NOMO-1 treated with dmso at 0.1 percent for 144 hours (cell line): ENCODE results near the gene KCNH8.
"Not testable (repeated sequence)": the region's sequence is repeated elsewhere in the genome, so short reads cannot be mapped to it uniquely, and the experiment has no call there.

ENCODE experiments used
- DNase-seq: peaks from one replicate; lab custom pipeline; 2025; ENCODE audit not compliant: unreplicated experiment; lab: John Stamatoyannopoulos, UW

The KCNH8 gene

GRCh38 chr3:19171794-19172193 lies 23.5 kb downstream of the KCNH8 start:
- no peak for DNase-seq

GRCh38 chr3:19173945-19174344 lies 25.6 kb downstream of the KCNH8 start:
- no peak for DNase-seq

GRCh38 chr3:19183584-19183983 lies 35.3 kb downstream of the KCNH8 start:
- DNase-seq, result no peak

- no peak for DNase-seq
These were observed 41.8 kb downstream of the KCNH8 start for GRCh38 chr3:19190126-19190525.

GRCh38 chr3:19190602-19191001 lies 42.3 kb downstream of the KCNH8 start:
- peak; percentile 0 for DNase-seq

DNA sequence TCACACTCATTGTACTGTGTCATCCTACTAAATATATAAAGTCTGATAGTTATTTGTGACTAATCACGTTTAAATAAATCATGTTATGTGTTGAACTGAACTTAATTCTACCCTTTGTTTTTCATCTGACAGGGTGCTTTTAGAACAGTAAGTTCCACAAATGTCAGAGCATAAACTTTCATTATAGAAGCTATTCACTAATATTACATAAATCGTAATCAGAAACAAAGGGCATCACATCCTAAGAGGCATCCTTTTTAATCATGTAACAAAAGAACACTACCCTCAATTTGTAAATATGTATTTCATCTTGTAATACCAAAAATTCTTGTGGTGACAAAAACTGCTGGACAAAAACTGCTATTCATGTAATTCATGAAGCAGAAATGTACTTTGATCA lies 50.8 kb downstream of the KCNH8 start:
- DNase-seq, result no peak

DNA sequence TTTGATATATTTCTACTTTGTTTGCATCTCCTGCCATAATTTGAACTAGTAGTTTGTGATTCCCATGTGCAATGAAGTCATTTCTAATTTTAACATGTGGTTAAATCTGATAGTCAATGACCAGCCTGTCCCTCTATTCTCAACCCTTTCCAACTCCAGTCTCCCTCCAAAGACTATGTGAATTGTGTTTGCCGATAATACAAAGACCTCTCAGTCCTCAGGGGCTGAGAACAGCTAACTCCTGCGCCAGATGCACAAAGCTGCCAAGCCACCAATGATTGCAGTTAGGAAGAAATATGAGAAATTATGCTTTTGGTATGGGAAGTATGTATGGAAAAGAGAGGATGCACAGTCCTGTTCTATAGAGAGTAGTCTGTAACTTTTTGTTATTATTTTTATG lies 54.0 kb downstream of the KCNH8 start:
- no peak for DNase-seq

DNA sequence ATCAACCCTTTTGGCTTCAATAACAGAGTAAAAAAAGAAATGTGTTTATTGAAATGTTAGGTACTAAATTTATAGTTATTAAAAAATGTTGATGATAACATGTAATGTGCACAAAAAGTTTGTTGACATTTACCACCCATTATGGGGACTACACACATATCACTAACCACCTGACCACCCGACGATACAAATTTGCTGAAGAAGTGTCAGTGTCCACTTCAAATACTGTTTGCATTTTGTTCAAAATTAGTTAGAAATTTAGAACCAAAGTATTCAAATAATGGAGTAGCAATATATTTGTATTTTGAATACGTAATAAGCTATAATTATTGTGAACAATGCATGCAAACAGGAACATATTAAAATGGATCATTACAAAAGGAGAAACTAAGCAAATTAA lies 54.4 kb downstream of the KCNH8 start:
- no peak for DNase-seq

GRCh38 chr3:19206540-19206939 lies 58.2 kb downstream of the KCNH8 start:
- no peak for DNase-seq

GRCh38 chr3:19213603-19214220 lies 65.4 kb downstream of the KCNH8 start:
- DNase-seq, result no peak

- DNase-seq, result no peak
These were observed 67.1 kb downstream of the KCNH8 start for GRCh38 chr3:19215427-19215826.

- no peak for DNase-seq
These were observed 68.5 kb downstream of the KCNH8 start for GRCh38 chr3:19216669-19217337.

- DNase-seq, result no peak
These were observed 72.0 kb downstream of the KCNH8 start for GRCh38 chr3:19220311-19220710.

DNA sequence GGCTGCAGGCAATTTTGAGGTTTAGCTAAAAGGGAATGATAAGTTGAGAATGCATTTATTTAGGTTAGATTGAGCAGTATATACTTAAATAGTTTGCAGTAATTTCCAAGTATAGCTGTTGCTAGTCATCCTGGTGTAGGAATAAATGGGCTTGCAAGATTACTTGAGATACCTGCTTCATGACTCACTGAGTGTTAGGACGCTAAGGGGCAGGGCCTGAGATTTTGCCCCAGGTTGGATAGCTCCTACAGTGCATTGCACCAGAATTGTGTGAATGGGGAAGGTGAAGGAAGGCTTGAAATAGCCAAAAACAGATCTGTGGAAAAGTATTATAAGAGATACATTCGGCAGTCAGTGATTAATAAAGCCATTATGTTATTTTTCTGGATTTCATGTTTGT lies 72.8 kb downstream of the KCNH8 start:
- DNase-seq, result no peak

GRCh38 chr3:19226479-19226878 lies 78.2 kb downstream of the KCNH8 start:
- no peak for DNase-seq

- no peak for DNase-seq
These were observed 79.9 kb downstream of the KCNH8 start for GRCh38 chr3:19228167-19228566.

DNA sequence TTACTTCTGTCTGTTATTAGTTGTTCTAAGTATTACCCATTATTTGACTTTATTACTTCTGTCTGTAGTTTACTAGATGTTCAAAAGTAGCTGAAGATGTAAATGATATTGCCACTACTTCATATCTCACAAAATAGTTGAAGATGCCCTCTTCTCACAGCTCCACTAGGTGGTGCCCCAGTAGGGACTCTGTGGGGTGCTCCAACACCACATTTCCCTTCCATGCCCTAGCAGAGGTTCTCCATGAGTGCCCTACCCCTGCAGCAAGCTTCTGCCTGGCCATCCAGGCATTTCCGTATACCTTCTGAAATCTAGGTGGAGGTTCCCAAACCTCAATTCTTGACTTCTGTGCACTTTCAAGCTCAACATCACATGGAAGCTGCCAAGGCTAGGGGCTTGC lies 80.8 kb downstream of the KCNH8 start:
- no peak for DNase-seq

DNA sequence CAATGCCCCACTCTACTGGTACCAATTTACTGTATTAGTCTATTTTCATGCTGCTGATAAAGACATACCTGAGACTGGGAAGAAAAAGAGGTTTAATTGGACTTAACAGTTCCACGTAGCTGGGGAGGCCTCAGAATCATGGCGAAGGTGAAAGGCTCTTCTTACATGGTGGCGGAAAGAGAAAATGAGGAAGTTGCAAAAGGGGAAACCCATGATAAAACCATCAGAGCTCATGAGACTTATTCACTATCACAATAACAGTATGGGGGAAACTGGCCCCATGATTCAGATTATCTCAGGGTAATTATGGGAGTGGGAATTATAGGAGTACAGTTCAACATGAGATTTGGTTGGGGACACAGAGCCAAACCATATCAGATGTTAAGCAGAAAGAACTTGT lies 81.6 kb downstream of the KCNH8 start:
- not testable (repeated sequence) for DNase-seq

DNA sequence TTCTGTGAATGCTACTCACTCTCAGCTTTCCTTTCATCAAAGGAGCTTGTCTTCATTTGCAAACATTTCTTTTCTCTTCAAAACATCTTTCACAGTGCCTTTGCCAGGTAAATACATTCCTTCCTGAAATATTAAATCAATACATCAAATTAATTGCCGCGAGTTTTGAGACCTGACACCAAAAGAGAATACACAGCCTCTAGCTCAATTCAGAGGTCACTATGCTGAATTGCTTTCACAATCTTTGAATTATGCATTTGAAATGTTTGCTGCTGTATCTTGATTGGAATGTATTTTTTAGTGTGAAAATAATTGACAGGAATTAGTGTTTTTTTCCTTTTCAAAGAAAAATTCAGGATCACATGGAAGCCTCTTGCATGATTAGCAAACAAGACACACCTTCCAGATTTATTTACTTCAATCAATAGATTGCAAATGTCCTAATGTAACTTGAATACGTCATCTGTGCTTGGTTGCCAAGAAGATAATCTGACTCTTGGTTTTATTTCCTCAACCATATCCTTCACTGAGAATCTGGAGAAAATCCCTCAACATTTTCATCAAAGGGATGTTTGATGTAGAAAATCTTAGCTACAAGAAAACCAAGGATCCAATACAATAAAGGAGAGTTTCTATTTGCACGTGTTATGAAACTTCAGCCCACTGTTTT lies 83.6 kb downstream of the KCNH8 start:
- no peak for DNase-seq

DNA sequence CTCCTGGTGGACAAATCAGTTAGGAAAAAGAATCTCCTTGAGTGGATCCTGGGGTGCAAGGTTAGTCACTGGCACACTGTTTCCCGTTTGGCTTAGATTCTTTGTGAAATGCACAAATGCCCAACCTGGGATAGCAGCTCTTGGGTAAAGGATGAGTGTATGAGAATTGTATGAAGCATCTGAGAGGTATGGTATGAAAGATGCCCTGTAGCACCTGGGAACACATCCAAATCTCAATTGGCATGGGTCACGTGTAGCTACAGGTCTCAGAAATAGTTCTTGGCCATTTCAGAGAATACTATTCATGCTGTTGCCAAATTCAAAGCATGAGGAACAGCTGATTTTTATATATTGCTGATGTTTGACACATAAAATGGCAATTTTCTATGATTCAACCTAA lies 84.3 kb downstream of the KCNH8 start:
- DNase-seq, result no peak

DNA sequence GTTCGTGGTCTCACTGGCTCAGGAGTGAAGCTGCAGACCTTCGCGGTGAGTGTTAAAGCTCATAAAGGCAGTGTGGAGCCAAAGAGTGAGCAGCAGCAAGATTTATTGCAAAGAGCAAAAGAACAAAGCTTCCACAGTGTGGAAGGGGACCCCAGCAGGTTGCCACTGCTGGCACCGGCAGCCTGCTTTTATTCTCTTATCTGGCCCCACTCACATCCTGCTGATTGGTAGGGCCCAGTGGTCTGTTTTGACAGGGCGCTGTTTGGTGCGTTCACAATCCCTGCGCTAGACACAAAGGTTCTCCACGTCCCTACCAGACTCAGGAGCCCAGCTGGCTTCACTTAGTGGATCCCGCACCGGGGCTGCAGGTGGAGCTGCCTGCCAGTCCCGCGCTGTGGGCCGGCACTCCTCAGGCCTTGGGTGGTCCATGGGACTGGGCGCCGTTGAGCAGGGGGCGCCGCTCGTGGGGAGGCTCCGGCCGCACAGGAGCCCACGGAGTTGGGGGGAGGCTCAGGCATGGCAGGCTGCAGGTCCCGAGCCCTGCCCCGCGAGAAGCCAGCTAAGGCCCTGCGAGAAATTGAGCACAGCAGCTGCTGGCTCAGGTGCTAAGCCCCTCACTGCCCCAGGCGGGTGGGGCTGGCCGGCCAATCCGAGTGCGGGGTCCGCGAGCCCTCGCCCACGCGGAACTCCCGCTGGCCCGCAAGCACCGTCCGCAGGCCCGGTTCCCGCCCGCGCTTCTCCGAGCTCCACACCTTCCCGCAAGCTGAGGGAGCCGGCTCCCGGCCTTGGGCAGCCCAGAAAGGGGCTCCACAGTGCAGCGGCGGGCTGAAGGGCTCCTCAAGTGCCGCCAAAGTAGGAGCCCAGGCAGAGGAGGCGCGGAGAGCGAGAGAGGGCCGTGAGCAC lies 85.8 kb downstream of the KCNH8 start:
- DNase-seq, result not testable (repeated sequence)
